Esophagus squamous epithelium (tissue), 5 donors: ENCODE results near the gene LRRN1. TPM values are rescaled to one million over a fixed set of nuclear protein-coding genes. Genes with fewer than 3 reads are reported as not detected.

Experiments
- DNase-seq: peaks from one replicate; lab custom pipeline; 2025; lab: John Stamatoyannopoulos, UW
- H3K27ac ChIP-seq, 4 donors: fragments of 200-600 bp; sonication (generic); one replicate each; pipeline ENCODE4 v1.5.1; 2016 to 2019; ENCODE audit warnings: mild to moderate bottlenecking in 1 of 4
- H3K27me3 ChIP-seq, 4 donors: fragments of 200-600 bp; sonication (generic); 1 replicate in 3 of 4; 2 replicates in 1 of 4; pipeline versions ENCODE4 v1.5.1 to v1.6.0; 2017 to 2021; ENCODE audit warnings: antibody characterized with exemption in 1 of 4
- H3K36me3 ChIP-seq, 3 donors: fragments of 200-600 bp; sonication (generic); one replicate each; pipeline ENCODE4 v1.5.1; 2016 to 2019
- H3K4me1 ChIP-seq, 3 donors: fragments of 200-600 bp; sonication (generic); one replicate each; pipeline ENCODE4 v1.5.1; 2017 to 2019
- H3K4me3 ChIP-seq, 4 donors: fragments of 200-600 bp; sonication (generic); 1 replicate in 3 of 4; 2 replicates in 1 of 4; pipeline ENCODE4 v1.5.1; 2016 to 2019; ENCODE audit warnings: mild to moderate bottlenecking in 2 of 4, moderate library complexity in 1 of 4
- H3K9me3 ChIP-seq, 3 donors: fragments of 200-600 bp; sonication (generic); one replicate each; pipeline ENCODE4 v1.5.1; 2016 to 2019
- POLR2A ChIP-seq, 4 donors: fragments of 450-650 bp; IDR thresholded peaks; one replicate each; pipeline ENCODE4 v1.6.1; 2017; ENCODE audit warnings: antibody characterized with exemption in 4 of 4, mild to moderate bottlenecking in 4 of 4, moderate library complexity in 3 of 4
- WGBS, 2 donors: methylation state at CpG; one replicate each; pipeline ENCODE4 v1.1.5; 2018; 5-methylcytosine and 5-hydroxymethylcytosine counted together
- intact Hi-C: fragments of 100-400 bp; cut with DNase I; formaldehyde crosslinking; loops from one replicate; pipeline ENCODE4 v1.15.0; 2022
- total RNA-seq, 4 donors: library from RNA; depleted of rRNA; stranded (reverse); fragments of >200 nt; gene quantifications; one replicate each; pipeline ENCODE4 v1.1.0, GENCODE V29; 2016
- TF ChIP-seq, protein P1 (sequence below), 6 experiments: fragments of 450-650 bp in 4 of 6; fragments of 200-600 bp in 2 of 6; sonication (generic) in 2 of 6; IDR thresholded peaks; one replicate each; pipeline ENCODE4 v1.5.1; 2016 to 2019; ENCODE audit warnings: antibody characterized with exemption in 6 of 6, mild to moderate bottlenecking in 4 of 6, moderate library complexity in 4 of 6
- donor health status: DM: yes; HTN: yes; CAD: no.

Gene LRRN1
- total RNA-seq, 4 donors from 2014 or later = 0.04 to 0.47 (median 0.19) TPM; not detected in 1

DNA sequence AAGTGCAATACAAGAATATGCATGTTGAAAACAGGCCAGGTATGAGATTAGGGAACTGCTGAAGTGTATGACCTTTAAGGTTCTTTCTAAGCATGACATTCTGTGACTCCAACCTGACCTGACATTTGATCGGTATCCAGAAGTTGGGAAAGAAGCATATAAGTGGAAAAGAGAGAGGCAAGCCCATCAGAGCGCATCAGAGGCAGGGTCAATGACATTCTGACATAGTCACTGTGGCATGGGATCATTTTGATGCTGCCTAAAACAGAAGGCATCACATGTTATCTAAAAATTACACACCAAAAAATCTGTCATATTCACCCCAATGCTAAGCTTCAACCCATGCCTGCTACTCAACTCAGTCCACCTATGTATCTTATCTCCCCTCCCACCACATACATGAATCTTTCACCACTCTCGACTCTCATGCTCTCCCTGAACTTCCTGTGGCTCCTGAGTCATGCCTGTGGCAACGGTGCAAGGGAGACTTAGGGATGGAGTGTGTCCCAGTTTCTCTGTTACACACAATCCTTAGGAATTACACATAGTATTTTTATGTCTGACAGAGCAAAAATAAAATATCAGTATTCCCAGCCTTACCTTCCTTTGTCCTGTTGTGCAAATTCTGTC is 20.5 kb upstream of the LRRN1 start:
- Histone ChIP-seq H3K27me3 (no peaks in the 10 kb centered on the region), H3K4me3 (no peak overlapping the region), H3K9me3 (peaks cover 0 to 7% (median 0%) of the 10 kb centered on the region in 3 donors), H3K27ac (no peak overlapping the region), H3K4me1 (no peaks in the 10 kb centered on the region), H3K36me3 (no peaks in the 10 kb centered on the region)
- no peak for DNase-seq
- intact Hi-C loops = no loop called here
- TF ChIP-seq, protein P1, sequence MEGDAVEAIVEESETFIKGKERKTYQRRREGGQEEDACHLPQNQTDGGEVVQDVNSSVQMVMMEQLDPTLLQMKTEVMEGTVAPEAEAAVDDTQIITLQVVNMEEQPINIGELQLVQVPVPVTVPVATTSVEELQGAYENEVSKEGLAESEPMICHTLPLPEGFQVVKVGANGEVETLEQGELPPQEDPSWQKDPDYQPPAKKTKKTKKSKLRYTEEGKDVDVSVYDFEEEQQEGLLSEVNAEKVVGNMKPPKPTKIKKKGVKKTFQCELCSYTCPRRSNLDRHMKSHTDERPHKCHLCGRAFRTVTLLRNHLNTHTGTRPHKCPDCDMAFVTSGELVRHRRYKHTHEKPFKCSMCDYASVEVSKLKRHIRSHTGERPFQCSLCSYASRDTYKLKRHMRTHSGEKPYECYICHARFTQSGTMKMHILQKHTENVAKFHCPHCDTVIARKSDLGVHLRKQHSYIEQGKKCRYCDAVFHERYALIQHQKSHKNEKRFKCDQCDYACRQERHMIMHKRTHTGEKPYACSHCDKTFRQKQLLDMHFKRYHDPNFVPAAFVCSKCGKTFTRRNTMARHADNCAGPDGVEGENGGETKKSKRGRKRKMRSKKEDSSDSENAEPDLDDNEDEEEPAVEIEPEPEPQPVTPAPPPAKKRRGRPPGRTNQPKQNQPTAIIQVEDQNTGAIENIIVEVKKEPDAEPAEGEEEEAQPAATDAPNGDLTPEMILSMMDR (IDR thresholded peaks at IDR 0.05) = no peak
- no peak for TF ChIP-seq POLR2A (IDR thresholded peaks at IDR 0.05)
- WGBS, 2 donors = 45 to 48% methylated on average over 4 of the region's 4 CpGs

DNA sequence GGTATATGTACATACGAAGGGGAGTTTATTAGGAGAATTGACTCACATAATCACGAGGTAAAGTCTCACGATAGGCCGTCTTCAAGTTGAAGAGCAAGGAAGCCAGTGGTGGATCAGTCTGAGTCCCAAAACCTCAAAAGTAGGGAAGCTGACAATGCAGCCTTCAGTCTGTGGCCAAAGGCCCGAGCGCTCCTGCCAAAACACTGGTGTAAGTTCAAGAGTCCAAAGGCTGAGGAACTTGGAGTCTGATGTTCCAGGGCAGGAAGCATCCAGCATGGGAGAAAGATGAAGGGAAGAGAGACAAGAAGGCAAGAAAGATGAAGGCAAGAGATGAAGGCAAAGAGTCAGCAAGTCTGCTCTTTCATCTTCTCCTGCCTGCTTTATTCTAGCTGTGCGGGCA is 16.8 kb upstream of the LRRN1 start:
- Histone ChIP-seq H3K27ac (no peak overlapping the region), H3K4me1 (no peaks in the 10 kb centered on the region), H3K27me3 (no peaks in the 10 kb centered on the region), H3K9me3 (no peaks in the 10 kb centered on the region), H3K36me3 (no peaks in the 10 kb centered on the region), H3K4me3 (no peak overlapping the region)
- DNase-seq = no peak
- intact Hi-C loops = no loop called here
- TF ChIP-seq, protein P1 (IDR thresholded peaks at IDR 0.05) = no peak
- no peak for TF ChIP-seq POLR2A (IDR thresholded peaks at IDR 0.05)
- 66 to 76% methylated on average over 7 of the region's 7 CpGs for WGBS, 2 donors

DNA sequence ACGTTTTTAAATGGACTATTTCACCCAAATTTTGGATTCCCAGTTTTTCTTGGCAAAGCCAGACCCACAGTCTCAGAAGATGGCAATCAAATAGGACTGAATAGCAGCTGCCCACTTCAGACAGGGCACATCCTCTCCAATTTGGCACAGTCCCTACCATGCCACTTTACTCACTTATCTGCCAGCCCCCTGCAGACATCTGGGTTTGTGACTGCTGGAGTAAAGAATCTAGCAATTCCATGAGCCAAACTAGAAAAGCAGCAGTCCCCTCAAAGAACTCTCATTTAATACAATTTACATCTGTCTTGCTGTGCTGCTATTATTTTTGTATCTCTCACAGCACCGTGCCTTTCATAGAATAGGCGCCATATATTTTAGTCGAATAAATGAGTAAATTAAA is 16.0 kb upstream of the LRRN1 start:
- H3K27me3 ChIP-seq = no peaks in the 10 kb centered on the region
- no peak for DNase-seq
- TF ChIP-seq, protein P1 (IDR thresholded peaks at IDR 0.05) = no peak
- TF ChIP-seq POLR2A (IDR thresholded peaks at IDR 0.05) = no peak
- H3K27ac ChIP-seq = no peak overlapping the region
- intact Hi-C loops = no loop called here
- no peaks in the 10 kb centered on the region for H3K36me3 ChIP-seq
- H3K4me1 ChIP-seq = no peaks in the 10 kb centered on the region
- H3K4me3 ChIP-seq = no peak overlapping the region
- 81 to 87% methylated on average over 4 of the region's 4 CpGs for WGBS, 2 donors
- no peaks in the 10 kb centered on the region for H3K9me3 ChIP-seq

DNA sequence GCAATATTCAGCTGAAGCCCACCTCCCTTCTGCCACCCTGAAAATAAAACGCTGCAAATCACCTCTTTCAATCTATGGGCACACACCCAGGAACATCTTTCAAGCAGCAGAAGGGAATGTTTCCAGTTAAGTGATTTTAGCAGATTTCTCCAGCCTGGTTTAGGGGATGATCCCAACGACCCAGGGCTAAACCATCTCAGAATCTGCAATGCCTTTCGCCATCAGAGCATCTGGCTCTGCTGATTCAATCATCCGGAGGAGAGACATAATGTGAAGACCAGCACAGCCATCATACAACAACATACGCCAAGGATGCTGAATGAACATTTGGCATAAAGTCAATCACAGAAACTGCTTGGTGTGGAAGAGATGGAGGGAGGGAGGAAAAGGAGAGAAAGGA is 15.5 kb upstream of the LRRN1 start:
- Histone ChIP-seq H3K4me1 (no peaks in the 10 kb centered on the region), H3K4me3 (no peak overlapping the region), H3K36me3 (no peaks in the 10 kb centered on the region), H3K27me3 (no peaks in the 10 kb centered on the region), H3K27ac (no peak overlapping the region), H3K9me3 (no peaks in the 10 kb centered on the region)
- 67 to 84% methylated on average over 5 of the region's 5 CpGs for WGBS, 2 donors
- TF ChIP-seq, protein P1 (IDR thresholded peaks at IDR 0.05) = no peak
- no peak for TF ChIP-seq POLR2A (IDR thresholded peaks at IDR 0.05)
- no peak for DNase-seq
- intact Hi-C loops = no loop called here

DNA sequence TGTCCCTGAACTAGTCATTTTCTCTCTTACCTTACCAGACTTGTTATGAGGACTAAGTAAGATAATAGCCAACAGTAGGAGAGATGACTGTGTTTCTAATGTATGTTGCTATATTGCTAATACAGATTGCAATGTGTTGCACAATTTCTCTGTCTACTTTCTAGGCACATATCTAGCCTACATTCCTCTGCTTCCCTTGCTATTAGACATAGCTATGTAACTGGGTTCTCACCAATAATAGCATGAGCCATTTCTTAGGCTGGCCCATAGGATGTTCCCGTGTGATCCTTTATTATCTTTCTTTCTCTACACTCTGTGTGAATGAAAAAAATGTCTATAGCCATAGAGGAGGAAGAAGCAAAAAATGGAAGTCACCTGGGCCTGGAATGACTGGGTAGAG is 6.8 kb upstream of the LRRN1 start:
- no peak for DNase-seq
- no peak overlapping the region for H3K27ac ChIP-seq
- H3K4me3 ChIP-seq = no peak overlapping the region
- H3K36me3 ChIP-seq = no peaks in the 10 kb centered on the region
- 100% methylated on average over 1 of the region's 1 CpG for WGBS, 2 donors
- H3K9me3 ChIP-seq = no peaks in the 10 kb centered on the region
- no peaks in the 10 kb centered on the region for H3K4me1 ChIP-seq
- no peak for TF ChIP-seq POLR2A (IDR thresholded peaks at IDR 0.05)
- TF ChIP-seq, protein P1 (IDR thresholded peaks at IDR 0.05) = no peak
- H3K27me3 ChIP-seq = peaks cover 0 to 3% (median 0%) of the 10 kb centered on the region in 4 donors
- intact Hi-C loops = no loop called here
